ENCODE measurements around the gene PCSK9. TPM values are rescaled to one million over a fixed set of nuclear protein-coding genes. Genes with fewer than 3 reads are reported as not detected.

PCSK9 gene
- 1 to 10 TPM; 1.2 to 2.4 (median 1.6) TPM for polyA plus RNA-seq (ENCODE audit: insufficient read length in 4 of 4)

- peak in 2 of 4 donors; percentile 36 to 42 for DNase-seq (ENCODE audit: low read depth in 4 of 4, low spot score in 2 of 4)
Measured at GRCh38 chr1:55039342-55040082, at the start of gene PCSK9. TSS of gene PCSK9 (plus strand) at chr1:55039548. CDS start at chr1:55039838, 290 bp downstream.

- DNase-seq (ENCODE audit: low read depth in 4 of 4, low spot score in 2 of 4): no peak
Measured at GRCh38 chr1:54989968-54990810, 49.2 kb upstream of the PCSK9 start.

GRCh38 chr1:54990916-54991315 lies 48.4 kb upstream of the PCSK9 start:
- DNase-seq (ENCODE audit: low read depth in 4 of 4, low spot score in 2 of 4): no peak

- no peak for DNase-seq (ENCODE audit: low read depth in 4 of 4, low spot score in 2 of 4)
Measured at GRCh38 chr1:54991939-54992338, 47.4 kb upstream of the PCSK9 start.

- no peak for DNase-seq (ENCODE audit: low read depth in 4 of 4, low spot score in 2 of 4)
Measured at GRCh38 chr1:54993140-54993539, 46.2 kb upstream of the PCSK9 start.

GRCh38 chr1:54994355-54994990 lies 44.9 kb upstream of the PCSK9 start:
- no peak for DNase-seq (ENCODE audit: low read depth in 4 of 4, low spot score in 2 of 4)

GRCh38 chr1:54995013-54995760 lies 44.2 kb upstream of the PCSK9 start:
- DNase-seq (ENCODE audit: low read depth in 4 of 4, low spot score in 2 of 4): no peak

GRCh38 chr1:54995835-54996234 lies 43.5 kb upstream of the PCSK9 start:
- no peak for DNase-seq (ENCODE audit: low read depth in 4 of 4, low spot score in 2 of 4)

- no peak for DNase-seq (ENCODE audit: low read depth in 4 of 4, low spot score in 2 of 4)
Measured at GRCh38 chr1:54996359-54996868, 42.9 kb upstream of the PCSK9 start.

GRCh38 chr1:54996869-54997710 lies 42.3 kb upstream of the PCSK9 start:
- no peak for DNase-seq (ENCODE audit: low read depth in 4 of 4, low spot score in 2 of 4)

GRCh38 chr1:54997711-54997986 lies 41.7 kb upstream of the PCSK9 start:
- DNase-seq (ENCODE audit: low read depth in 4 of 4, low spot score in 2 of 4): no peak

GRCh38 chr1:54998100-54998499 lies 41.2 kb upstream of the PCSK9 start:
- no peak for DNase-seq (ENCODE audit: low read depth in 4 of 4, low spot score in 2 of 4)

- no peak for DNase-seq (ENCODE audit: low read depth in 4 of 4, low spot score in 2 of 4)
Measured at GRCh38 chr1:54998677-54999076, 40.7 kb upstream of the PCSK9 start, which contains the start of gene BSND. TSS of gene BSND (plus strand) at chr1:54998933. CDS start at chr1:54999187, 254 bp downstream.

- DNase-seq (ENCODE audit: low read depth in 4 of 4, low spot score in 2 of 4): no peak
Measured at GRCh38 chr1:55000110-55001085, 39.0 kb upstream of the PCSK9 start.

- DNase-seq (ENCODE audit: low read depth in 4 of 4, low spot score in 2 of 4): no peak
Measured at GRCh38 chr1:55001311-55001710, 38.0 kb upstream of the PCSK9 start.

- no peak for DNase-seq (ENCODE audit: low read depth in 4 of 4, low spot score in 2 of 4)
Measured at GRCh38 chr1:55002686-55003085, 36.7 kb upstream of the PCSK9 start.

- DNase-seq (ENCODE audit: low read depth in 4 of 4, low spot score in 2 of 4): no peak
Measured at GRCh38 chr1:55005351-55006140, 33.8 kb upstream of the PCSK9 start.

- DNase-seq (ENCODE audit: low read depth in 4 of 4, low spot score in 2 of 4): no peak
Measured at GRCh38 chr1:55006931-55007330, 32.4 kb upstream of the PCSK9 start.
